HG02852 (cell line): ENCODE results near the gene ZNF675.
A peak's percentile ranks its signal among the peaks of the same experiment; 100 is the strongest.
"Not testable (repeated sequence)": the region's sequence is repeated elsewhere in the genome, so short reads cannot be mapped to it uniquely, and the experiment has no call there.

Source experiments
- ATAC-seq: cut with Tn5 transposase; IDR thresholded peaks from one replicate; pipeline ENCODE4 v1.9.1; 2021; ENCODE audit warnings: mild to moderate bottlenecking, moderate library complexity; ENCODE audit not compliant: unreplicated experiment

Gene ZNF675

DNA sequence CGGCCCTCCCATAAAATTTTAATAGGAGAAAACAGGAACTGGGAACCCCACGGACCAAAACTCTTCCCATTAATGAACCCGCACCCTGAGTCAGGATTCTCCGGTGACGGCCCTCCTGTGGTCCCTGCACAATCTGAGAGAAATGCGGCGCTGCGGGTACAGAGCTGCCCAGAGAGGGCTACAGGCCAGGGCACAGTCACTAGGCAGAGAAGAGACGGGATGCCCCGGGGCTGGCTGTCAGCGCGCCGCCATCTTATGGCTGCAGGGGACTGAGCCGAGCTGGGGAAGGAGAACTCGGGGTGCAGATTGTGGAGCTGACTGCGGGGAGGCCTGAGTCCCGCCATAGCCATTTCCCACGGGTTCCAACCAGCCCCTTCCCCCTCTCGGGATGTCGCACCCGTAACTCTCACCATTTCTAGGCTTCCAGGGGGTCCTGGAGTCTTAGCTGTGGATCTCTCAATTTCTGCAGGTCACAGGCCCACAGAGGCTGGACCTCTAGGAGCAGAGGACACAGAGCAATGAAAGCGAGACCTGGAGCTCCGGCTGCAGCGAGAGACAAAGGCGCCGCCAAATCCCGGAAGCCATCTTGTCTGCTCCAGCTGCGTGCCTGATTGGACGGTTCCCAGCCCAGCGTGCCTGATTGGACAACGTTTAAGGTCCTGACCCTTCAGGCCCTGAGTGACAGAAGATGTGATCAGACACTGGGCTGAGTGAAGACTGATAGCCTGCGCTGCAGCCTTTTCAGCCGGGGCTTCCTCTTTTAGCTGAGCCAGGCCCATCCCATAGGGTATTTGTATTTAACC lies at the start of gene ZNF675:
Gene ZNF675, minus strand, starts transcription at position 592 of the 803 bp plus-strand sequence. Its CDS starts 179 bp downstream, at position 413.
- ATAC-seq: peak; percentile 85

DNA sequence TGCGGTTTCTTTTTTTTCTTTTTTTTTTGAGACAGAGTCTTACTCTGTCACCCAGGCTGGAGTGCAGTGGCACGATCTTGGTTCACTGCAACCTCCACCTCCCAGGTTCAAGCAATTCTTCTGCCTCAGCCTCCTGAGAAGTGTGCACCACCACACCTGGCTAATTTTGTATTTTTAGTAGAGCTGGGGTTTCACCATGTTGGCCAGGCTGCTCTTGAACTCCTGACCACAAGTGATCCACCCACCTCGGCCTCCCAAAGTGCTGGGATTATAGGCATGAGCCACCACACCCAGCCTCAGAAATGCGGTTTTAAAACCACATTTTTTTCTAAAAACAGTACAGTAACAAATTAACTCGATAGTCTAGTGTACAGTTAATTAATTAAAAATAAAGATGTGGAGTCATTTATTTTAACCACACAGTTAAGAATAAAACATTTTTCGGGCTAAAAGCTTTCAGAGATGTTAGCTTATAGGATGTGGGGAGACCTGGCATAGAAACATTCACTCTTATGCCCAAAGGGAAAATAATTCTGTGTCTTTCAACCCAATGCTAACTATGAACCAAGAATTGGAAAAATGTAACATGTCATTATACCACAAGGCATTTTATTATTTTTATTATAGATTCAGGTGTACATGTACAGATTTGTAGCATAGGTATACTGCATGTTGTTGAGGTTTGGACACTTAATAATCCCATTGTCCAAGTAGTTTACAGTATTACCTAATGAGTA lies 43.9 kb upstream of the ZNF675 start:
- ATAC-seq: not testable (repeated sequence)

GRCh38 chr19:23724161-23724560 lies 37.1 kb upstream of the ZNF675 start:
- ATAC-seq: not testable (repeated sequence)

- no peak for ATAC-seq
Measured at GRCh38 chr19:23718802-23719201, 31.8 kb upstream of the ZNF675 start.

GRCh38 chr19:23716792-23717191 lies 29.8 kb upstream of the ZNF675 start:
- no peak for ATAC-seq

DNA sequence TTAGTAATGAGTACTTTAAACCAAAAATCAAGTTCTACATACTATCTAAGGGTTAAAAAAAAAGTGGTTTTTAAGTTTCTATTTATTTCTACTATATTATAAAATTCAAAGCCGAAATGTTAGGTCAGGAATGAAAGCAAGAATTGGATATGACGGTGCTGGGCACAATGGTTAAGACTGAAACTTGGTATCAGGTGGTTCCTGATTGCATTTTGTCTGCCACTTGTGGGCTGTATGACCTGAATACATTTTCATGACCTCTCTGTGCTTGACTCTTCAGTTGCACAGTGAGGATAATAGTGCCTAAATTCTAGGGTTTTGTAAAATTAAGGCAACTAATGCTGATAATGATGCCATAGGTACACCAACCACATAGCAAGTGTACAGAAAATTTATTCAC lies 22.3 kb upstream of the ZNF675 start:
- no peak for ATAC-seq

DNA sequence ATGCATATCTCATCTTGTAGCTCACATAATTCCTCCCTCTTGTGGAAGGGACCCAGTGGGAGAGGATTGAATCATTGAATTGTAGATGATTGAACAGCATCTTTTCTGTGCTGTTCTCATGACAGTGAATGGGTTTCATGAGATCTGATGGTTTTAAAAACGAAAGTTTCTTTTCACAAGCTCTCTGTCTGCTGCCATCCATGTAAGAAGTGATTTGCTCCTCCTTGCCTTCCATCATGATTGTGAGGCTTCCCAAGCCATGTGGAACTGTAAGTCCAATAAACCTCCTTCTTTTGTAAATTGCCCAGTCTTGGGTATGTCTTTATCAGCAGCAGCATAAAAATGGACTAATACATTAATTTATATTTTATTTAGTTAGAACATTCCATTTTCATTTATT lies 19.6 kb upstream of the ZNF675 start:
- ATAC-seq: no peak

- no peak for ATAC-seq
Measured at GRCh38 chr19:23699521-23699860, 12.5 kb upstream of the ZNF675 start.

DNA sequence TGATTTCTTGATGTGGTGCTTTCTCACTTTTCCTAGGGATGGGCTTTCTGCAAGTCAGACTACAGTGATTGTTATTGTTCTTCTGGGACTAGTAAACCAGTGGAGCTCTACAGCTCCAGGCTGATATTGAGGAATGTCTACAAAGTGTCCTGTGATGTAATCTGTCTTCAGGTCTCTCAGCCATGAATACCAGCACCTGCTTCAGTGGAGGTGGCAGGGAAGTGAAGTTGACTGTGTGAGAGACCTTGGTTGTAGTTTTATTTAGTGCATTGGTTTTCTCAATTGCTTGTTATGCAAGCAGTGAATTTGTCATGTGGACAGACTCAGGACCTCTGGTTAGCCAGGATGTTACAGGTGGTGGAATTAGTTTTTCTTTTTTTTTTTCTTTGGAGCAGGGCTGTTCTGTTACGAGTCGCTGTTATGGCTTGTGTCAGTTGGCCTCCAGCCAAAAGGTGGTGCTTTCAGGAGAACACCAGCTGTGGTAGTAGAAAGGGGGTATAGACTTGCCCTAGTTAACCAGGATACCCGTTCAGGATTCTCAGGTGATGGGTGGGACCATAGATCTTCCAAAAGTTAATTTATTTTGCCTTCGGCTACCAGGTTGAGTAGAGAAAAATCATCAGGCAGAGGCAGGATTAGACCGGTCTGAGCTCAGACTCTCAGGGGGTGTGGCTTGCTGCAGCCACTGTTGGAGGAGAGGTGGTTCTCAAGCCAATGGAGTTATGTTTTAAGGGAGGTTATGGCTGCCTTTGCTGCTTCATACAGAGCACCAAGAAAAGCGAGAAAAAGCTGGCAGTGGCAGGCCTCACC lies 11.9 kb upstream of the ZNF675 start:
- ATAC-seq: no peak

GRCh38 chr19:23692937-23693336 lies 5.9 kb upstream of the ZNF675 start:
- ATAC-seq: not testable (repeated sequence)

- ATAC-seq: no peak
Measured at GRCh38 chr19:23673132-23673531, 13.9 kb downstream of the ZNF675 start.

DNA sequence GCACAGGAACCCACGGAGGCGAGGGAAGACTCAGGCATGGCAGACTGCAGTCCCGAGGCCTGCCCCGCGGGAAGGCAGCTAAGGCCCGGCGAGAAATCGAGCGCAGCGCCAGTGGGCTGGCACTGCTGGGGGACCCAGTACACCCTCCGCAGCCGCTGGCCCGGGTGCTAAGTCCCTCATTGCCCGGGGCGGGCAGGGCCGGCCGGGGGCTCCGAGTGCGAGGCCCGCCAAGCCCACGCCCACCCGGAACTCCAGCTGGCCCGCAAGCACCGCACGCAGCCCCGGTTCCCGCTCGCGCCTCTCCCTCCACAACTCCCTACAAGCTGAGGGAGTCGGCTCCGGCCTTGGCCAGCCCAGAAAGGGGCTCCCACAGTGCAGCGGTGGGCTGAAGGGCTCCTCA lies 18.4 kb downstream of the ZNF675 start:
- ATAC-seq: not testable (repeated sequence)

- ATAC-seq: no peak
Measured at GRCh38 chr19:23665651-23666410, 21.2 kb downstream of the ZNF675 start.

- not testable (repeated sequence) for ATAC-seq
Measured at GRCh38 chr19:23649817-23650216, 37.2 kb downstream of the ZNF675 start.
